Activated CD4-positive, alpha-beta T cell treated with anti-CD3 and anti-CD28 coated beads, Interleukin-2, amount 50 U/mL, for 1 hour (primary cell): ENCODE data around the gene CAD.

Source experiments
- DNase-seq: peaks from one replicate; pipeline ENCODE4 v3.0.0-alpha.2; 2020

The CAD gene

DNA sequence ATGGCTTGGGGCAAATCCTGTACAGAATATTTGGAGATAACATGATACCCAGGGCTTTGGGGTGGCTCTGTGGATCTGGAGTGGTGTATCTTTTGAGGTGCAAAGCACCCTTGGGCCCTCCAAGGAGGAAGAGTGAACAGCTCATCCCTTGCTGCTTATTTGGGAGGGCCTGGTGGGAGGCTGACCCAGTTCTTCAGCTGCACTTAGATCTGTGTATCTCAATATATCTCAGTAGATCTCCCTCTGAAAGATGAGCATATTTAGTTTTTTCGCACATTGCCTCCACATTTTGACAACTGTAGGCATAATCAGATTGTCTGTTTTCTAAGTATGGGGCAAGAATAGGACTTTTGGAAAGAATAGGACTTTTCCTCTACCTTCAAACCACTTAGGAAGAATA is 67.8 kb downstream of the CAD start:
- no peak for DNase-seq

DNA sequence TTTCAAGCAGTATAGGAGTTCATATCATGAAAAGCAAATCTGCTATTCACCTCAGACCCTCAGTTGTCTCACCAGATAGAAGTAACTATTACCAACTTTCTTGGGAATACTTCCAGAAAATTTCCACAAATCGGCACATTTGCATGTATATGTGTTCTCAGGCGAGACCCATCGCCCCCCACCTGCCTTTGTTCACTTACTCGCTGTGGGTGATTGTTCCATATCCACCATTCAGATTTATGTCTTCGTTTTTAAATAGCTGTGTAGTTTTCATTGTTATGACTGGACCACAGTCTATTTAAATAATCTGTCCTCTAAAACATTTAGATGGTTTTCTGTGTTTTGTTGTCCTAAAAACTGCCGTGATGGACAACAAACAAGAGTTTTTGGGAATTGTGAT is 68.3 kb downstream of the CAD start:
- DNase-seq = no peak

GRCh38 chr2:27288610-27289009 is 71.4 kb downstream of the CAD start:
- no peak for DNase-seq

GRCh38 chr2:27290549-27290948 is 73.4 kb downstream of the CAD start:
- no peak for DNase-seq

DNA sequence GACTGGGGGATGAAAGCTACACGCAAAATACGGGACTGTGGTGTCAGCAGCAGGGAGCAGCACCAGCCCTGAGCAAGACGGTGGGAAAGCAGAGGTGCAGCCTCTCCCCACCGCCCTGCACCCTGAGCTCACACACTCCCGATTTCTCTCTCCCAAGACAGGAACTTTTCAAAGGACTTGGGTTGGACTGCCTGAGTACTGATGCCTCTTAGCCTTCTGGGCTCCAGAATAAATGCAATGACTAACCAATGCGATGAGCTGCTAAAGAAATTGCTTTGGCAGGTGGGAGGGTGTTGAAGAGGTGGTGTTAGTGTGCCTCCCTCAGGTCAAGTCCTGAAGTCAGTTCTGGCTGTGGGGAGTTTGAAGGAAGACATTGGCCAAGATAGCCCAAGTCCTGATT is 74.7 kb downstream of the CAD start:
- DNase-seq = no peak
